ENCODE measurements around the gene PHACTR3.
"Not testable (repeated sequence)": the region's sequence is repeated elsewhere in the genome, so short reads cannot be mapped to it uniquely, and the experiment has no call there.

PHACTR3 gene

GRCh38 chr20:59890035-59890434 lies 285.7 kb downstream of the PHACTR3 start:
- DNase-seq: not testable (repeated sequence)

DNA sequence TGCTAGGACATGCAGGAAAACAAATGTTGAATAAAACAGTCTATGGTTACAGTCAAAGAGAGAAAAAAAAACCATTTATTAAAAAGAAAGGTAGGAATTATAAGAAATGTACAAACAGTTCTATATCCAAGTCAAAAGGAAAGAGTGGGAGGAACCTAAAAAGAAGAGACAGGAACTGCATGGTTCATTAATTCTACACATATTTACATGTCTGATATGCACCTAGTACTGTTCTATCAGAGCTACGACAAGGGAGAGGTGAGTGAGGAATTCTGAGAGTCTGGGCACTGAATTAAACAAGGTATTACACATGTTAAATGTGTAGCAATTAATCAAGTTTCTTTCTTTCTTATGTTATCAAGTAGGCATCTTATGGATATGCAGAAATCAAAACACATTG lies 287.2 kb downstream of the PHACTR3 start:
- no peak for DNase-seq

- no peak for DNase-seq
Measured at GRCh38 chr20:59895908-59896307, 291.6 kb downstream of the PHACTR3 start.
